ENCODE results near the gene SLC38A10. TPM values are rescaled to one million over a fixed set of nuclear protein-coding genes. Genes with fewer than 3 reads are reported as not detected.

SLC38A10 gene
- total RNA-seq, 1 donor from 2014 or later = 87.3 TPM

GRCh38 chr17:81202318-81202717 lies 92.8 kb downstream of the SLC38A10 start:
- Histone ChIP-seq H3K4me3 (no peak overlapping the region), H3K27ac (no peak overlapping the region), H3K4me1 (peaks cover 8% of the 10 kb centered on the region), H3K36me3 (peaks cover 7% of the 10 kb centered on the region), H3K9me3 (no peaks in the 10 kb centered on the region), H3K27me3 (no peaks in the 10 kb centered on the region)
- ATAC-seq = no peak
- no peak for TF ChIP-seq CTCF (IDR thresholded peaks at IDR 0.05)
- intact Hi-C loops (cut with DNase I) = no loop called here
- no peak for DNase-seq

- intact Hi-C loops (cut with DNase I) = no loop called here
- Histone ChIP-seq H3K4me1 (peaks cover 8% of the 10 kb centered on the region), H3K4me3 (no peak overlapping the region), H3K27ac (no peak overlapping the region), H3K27me3 (no peaks in the 10 kb centered on the region), H3K36me3 (peaks cover 7% of the 10 kb centered on the region), H3K9me3 (no peaks in the 10 kb centered on the region)
- DNase-seq (no peak), ATAC-seq (peak; percentile 83)
- TF ChIP-seq CTCF (IDR thresholded peaks at IDR 0.05) = peak; percentile 66
Observed at GRCh38 chr17:81200695-81201580, 94.2 kb downstream of the SLC38A10 start.

- Histone ChIP-seq H3K4me3 (no peak overlapping the region), H3K27ac (no peak overlapping the region), H3K36me3 (peaks cover 7% of the 10 kb centered on the region), H3K9me3 (no peaks in the 10 kb centered on the region), H3K4me1 (peaks cover 8% of the 10 kb centered on the region), H3K27me3 (no peaks in the 10 kb centered on the region)
- TF ChIP-seq CTCF (IDR thresholded peaks at IDR 0.05) = no peak
- ATAC-seq (no peak), DNase-seq (no peak)
- intact Hi-C loops (cut with DNase I) = no loop called here
Observed at GRCh38 chr17:81200201-81200600, 94.9 kb downstream of the SLC38A10 start.

- H3K36me3 ChIP-seq = peaks cover 7% of the 10 kb centered on the region
- H3K27ac ChIP-seq = no peak overlapping the region
- intact Hi-C loops (cut with DNase I) = no loop called here
Observed at GRCh38 chr17:81199482-81199830, 95.7 kb downstream of the SLC38A10 start.

GRCh38 chr17:81198826-81199481 lies 96.2 kb downstream of the SLC38A10 start:
- ATAC-seq (no peak), DNase-seq (no peak)
- intact Hi-C loops (cut with DNase I) = no loop called here
- peaks cover 8% of the 10 kb centered on the region for H3K4me1 ChIP-seq
- no peaks in the 10 kb centered on the region for H3K27me3 ChIP-seq
- no peak overlapping the region for H3K27ac ChIP-seq
- peaks cover 7% of the 10 kb centered on the region for H3K36me3 ChIP-seq
- no peak overlapping the region for H3K4me3 ChIP-seq
- H3K9me3 ChIP-seq = no peaks in the 10 kb centered on the region
- no peak for TF ChIP-seq CTCF (IDR thresholded peaks at IDR 0.05)

More at GRCh38 chr17:81199482-81199830, 95.7 kb downstream of the SLC38A10 start:
- Histone ChIP-seq H3K4me1 (peaks cover 8% of the 10 kb centered on the region), H3K4me3 (no peak overlapping the region), H3K9me3 (no peaks in the 10 kb centered on the region), H3K27me3 (no peaks in the 10 kb centered on the region)
- DNase-seq (no peak), ATAC-seq (no peak)
- TF ChIP-seq CTCF (IDR thresholded peaks at IDR 0.05) = no peak

Measured in upper lobe of right lung (tissue), 1 donor.